ENCODE results near the gene PATJ. TPM values are rescaled to one million over a fixed set of nuclear protein-coding genes. Genes with fewer than 3 reads are reported as not detected.

The PATJ gene
- total and polyA plus RNA-seq, 2 donors (not counting 1 experiment from before 2014, with no cell fraction given), result 8.0 to 45.3 TPM

GRCh38 chr1:62188111-62188510 is 445.8 kb downstream of the PATJ start:
- POLR2A ChIA-PET, result no interaction called here
- Mint-ChIP-seq H3K27me3 (peaks cover 8% of the 10 kb centered on the region), H3K27ac (no peak overlapping the region), H3K9me3 (ENCODE audit: insufficient read depth) (no peaks in the 10 kb centered on the region), H3K4me1 (no peaks in the 10 kb centered on the region), H3K4me3 (no peak overlapping the region)
- Histone ChIP-seq H3K27me3 (replicated peaks in 1 of 4; ENCODE audit: control extremely low read depth in 1 of 4, control insufficient read depth in 3 of 4, insufficient read depth in 4 of 4, low read length in 3 of 4) (no peaks in the 10 kb centered on the region), H3K9ac (ENCODE audit: low read length) (no peak overlapping the region), H3K36me3 (replicated peaks in 1 of 2; ENCODE audit: control extremely low read depth in 1 of 2, control insufficient read depth in 1 of 2, extremely low read depth in 1 of 2, insufficient read depth in 2 of 2, low read length in 1 of 2) (no peaks in the 10 kb centered on the region), H3K4me1 (ENCODE audit: control insufficient read depth in 2 of 2, insufficient read depth in 2 of 2, low read length in 2 of 2) (no peaks in the 10 kb centered on the region), H3K79me2 (ENCODE audit: control insufficient read depth, insufficient read depth, low read length) (no peaks in the 10 kb centered on the region), H3K4me3 (ENCODE audit: control extremely low read depth in 1 of 5, extremely low read depth in 1 of 5, insufficient read depth in 1 of 5, low read depth in 2 of 5, low read length in 4 of 5) (no peak overlapping the region), H3K4me2 (replicated peaks; ENCODE audit: low read depth, low read length, poor library complexity, severe bottlenecking) (no peak overlapping the region), H3K27ac (ENCODE audit: low read length in 2 of 2) (no peak overlapping the region), H3K9me3 (ENCODE audit: control extremely low read depth in 1 of 3, control insufficient read depth in 2 of 3, insufficient read depth in 1 of 3, low read length in 2 of 3) (no peaks in the 10 kb centered on the region), H2AFZ (ENCODE audit: insufficient read depth, low read depth, low read length, poor library complexity, severe bottlenecking) (no peak overlapping the region), H4K20me1 (ENCODE audit: control insufficient read depth, insufficient read depth, low read length, poor library complexity, severe bottlenecking) (no peaks in the 10 kb centered on the region)
- TF ChIP-seq CTCF (IDR thresholded peaks at IDR 0.05) (no peak), EZH2 (IDR thresholded peaks at IDR 0.05; ENCODE audit: borderline replicate concordance, insufficient read depth, low read depth, low read length, poor library complexity, severe bottlenecking) (no peak)
- CTCF ChIA-PET, result no interaction called here
- intact Hi-C loops (cut with micrococcal nuclease), result no loop called here
- DNase-seq (no peak), ATAC-seq (ENCODE audit: low read depth) (no peak)
- 97% methylated on average over 6 of the region's 8 CpGs for WGBS (ENCODE audit: insufficient coverage)

- TF ChIP-seq EZH2 (IDR thresholded peaks at IDR 0.05; ENCODE audit: borderline replicate concordance, insufficient read depth, low read depth, low read length, poor library complexity, severe bottlenecking), result no peak
- Mint-ChIP-seq H3K27me3 (peaks cover 28% of the 10 kb centered on the region), H3K4me3 (no peak within 1 kb of the TSS), H3K4me1 (no peaks in the 10 kb centered on the region), H3K9me3 (ENCODE audit: insufficient read depth) (no peaks in the 10 kb centered on the region), H3K27ac (no peak within 1 kb of the TSS)
- Histone ChIP-seq H3K79me2 (ENCODE audit: control insufficient read depth, insufficient read depth, low read length) (no peaks in the 10 kb centered on the region), H3K9ac (ENCODE audit: low read length) (peak within 1 kb of the TSS; percentile 19), H4K20me1 (ENCODE audit: control insufficient read depth, insufficient read depth, low read length, poor library complexity, severe bottlenecking) (no peaks in the 10 kb centered on the region), H3K4me3 (ENCODE audit: control extremely low read depth in 1 of 5, extremely low read depth in 1 of 5, insufficient read depth in 1 of 5, low read depth in 2 of 5, low read length in 4 of 5) (peak within 1 kb of the TSS in 2 of 5 experiments; percentile 18 to 31), H3K4me2 (replicated peaks; ENCODE audit: low read depth, low read length, poor library complexity, severe bottlenecking) (peak within 1 kb of the TSS; percentile 15), H3K36me3 (replicated peaks in 1 of 2; ENCODE audit: control extremely low read depth in 1 of 2, control insufficient read depth in 1 of 2, extremely low read depth in 1 of 2, insufficient read depth in 2 of 2, low read length in 1 of 2) (no peaks in the 10 kb centered on the region), H3K9me3 (ENCODE audit: control extremely low read depth in 1 of 3, control insufficient read depth in 2 of 3, insufficient read depth in 1 of 3, low read length in 2 of 3) (peaks cover 0 to 15% (median 0%) of the 10 kb centered on the region in 3 donors), H2AFZ (ENCODE audit: insufficient read depth, low read depth, low read length, poor library complexity, severe bottlenecking) (peak within 1 kb of the TSS; percentile 49), H3K27me3 (replicated peaks in 1 of 4; ENCODE audit: control extremely low read depth in 1 of 4, control insufficient read depth in 3 of 4, insufficient read depth in 4 of 4, low read length in 3 of 4) (peaks cover 0 to 15% (median 2%) of the 10 kb centered on the region in 4 experiments), H3K27ac (ENCODE audit: low read length in 2 of 2) (no peak within 1 kb of the TSS), H3K4me1 (ENCODE audit: control insufficient read depth in 2 of 2, insufficient read depth in 2 of 2, low read length in 2 of 2) (no peaks in the 10 kb centered on the region)
- ATAC-seq (ENCODE audit: low read depth) (no peak), DNase-seq (no peak)
- WGBS (ENCODE audit: insufficient coverage), result 16% methylated on average over 50 of the region's 55 CpGs
- intact Hi-C loops (cut with micrococcal nuclease), result no loop called here
- ChIA-PET POLR2A (no interaction called here), CTCF (no interaction called here)
Observed at GRCh38 chr1:62194651-62195544, 452.6 kb downstream of the PATJ start, which contains the start of gene L1TD1. TSS of gene L1TD1 (plus strand) at chr1:62194849. CDS start at chr1:62206629, 11,780 bp downstream.
